Measurements from ENCODE around the gene OGFOD3.
"Not testable (repeated sequence)": the region's sequence is repeated elsewhere in the genome, so short reads cannot be mapped to it uniquely, and the experiment has no call there.

The OGFOD3 gene

DNA sequence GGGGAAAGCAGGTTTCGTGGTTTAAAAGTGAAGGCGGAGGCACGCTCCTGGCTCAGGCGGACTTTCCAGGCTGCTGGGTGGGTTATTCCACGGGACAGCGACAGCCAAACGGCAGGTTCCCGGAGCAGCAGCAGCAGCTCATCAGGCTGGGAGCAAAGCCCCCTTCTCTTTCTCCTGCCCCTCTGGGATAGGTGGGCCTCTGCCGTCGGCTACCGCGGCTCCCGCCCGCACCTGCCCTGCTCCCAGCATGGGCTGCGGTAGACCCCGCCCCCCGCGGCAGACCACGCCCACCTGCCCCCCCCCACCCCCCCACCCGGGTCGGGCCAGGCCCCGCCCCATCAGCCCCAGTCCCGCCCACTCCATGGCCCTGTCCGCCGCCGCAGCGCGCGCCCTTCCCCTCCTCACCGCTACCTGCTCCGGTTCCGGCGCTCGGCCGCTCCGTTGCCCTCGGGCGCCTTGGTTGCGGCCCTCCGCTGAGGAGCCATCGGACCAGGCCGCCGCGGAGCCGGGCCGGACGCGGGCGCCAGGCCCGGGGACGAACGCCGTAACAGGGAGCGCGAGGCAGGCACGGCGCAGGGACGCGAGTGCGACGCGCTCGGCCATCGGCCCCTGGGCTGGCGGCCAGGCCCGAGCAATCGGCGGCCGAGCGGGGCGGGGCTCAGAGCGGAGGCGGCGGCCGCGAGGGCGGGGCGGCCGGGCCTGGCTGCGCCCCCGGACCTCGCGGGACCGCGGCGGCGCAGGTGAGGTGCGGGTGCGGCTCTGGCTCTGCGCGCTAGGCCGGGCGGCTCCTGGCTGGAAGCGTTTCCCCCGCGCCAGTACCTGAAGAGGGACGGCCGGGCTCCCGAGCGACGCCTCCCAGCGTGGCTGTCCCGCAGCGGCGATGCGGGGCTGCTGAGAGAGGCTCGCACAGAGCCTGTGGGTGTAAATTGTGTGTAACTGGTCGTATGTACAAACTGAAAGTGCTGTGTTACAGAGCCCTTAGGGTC lies at the start of gene OGFOD3, which contains the start of gene HEXD:
Gene OGFOD3, minus strand, starts transcription at position 586 of the 986 bp plus-strand sequence. Its CDS starts 101 bp downstream, at position 485.
Gene HEXD, plus strand, starts transcription at position 347 of the 986 bp plus-strand sequence. CDS start 1,453 bp downstream, outside the sequence.
- peak; percentile 78 for DNase-seq

GRCh38 chr17:82465023-82465603 lies 46.7 kb upstream of the OGFOD3 start:
- DNase-seq: no peak

DNA sequence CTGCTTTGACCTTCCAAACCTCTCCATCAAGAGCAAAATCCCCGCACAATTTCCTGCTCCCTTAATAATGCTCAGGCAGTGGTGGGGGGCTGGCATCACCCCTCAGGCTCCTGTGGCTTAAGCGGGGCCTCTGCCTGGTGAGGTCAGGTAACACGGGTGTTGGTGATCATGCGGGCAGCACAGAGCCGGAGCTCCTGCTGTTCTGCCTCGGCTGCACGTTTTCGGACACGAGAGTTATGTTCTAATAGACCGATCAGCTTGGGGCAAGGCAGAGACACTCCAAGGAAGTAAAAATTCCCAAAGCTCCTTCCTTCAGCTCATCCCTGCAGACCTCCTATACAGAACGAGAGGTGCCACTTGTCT lies 46.2 kb upstream of the OGFOD3 start:
- DNase-seq: no peak

GRCh38 chr17:82463925-82464566 lies 45.7 kb upstream of the OGFOD3 start:
- no peak for DNase-seq

GRCh38 chr17:82463391-82463790 lies 45.0 kb upstream of the OGFOD3 start:
- DNase-seq: no peak

DNA sequence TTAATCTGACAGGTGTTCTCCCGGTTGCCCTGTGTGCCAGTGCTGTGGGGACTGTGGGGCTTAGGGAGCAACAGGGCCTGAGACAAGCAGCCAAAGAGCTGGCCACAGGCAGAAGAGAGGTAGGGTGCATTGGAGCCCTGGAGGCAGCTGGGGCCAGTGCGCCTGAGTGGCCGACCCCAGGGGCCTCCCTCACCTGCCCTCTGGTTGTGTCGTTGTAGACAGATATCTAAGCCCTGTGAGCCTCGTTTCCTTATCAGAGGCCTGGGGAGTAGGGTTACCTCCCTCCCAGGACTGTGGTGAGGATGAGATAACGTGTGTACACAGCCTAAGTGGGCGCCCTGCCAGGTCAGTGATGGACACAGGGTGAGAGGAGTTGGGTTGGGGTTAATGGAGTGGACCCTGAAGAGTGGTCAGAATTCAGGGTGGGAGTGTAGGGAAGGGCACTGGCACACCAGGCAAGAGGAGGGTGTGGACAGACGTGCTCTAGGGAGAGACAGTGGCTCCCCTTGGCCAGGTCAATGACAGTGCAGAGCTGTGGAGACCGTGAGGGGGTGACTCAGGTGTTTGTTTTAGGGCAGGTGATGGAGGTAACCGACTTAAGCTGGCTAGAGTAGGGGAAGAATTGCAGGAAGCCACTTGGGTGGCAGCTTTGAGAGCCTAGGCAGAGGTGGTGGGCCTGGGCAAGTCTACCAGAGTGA lies 43.6 kb upstream of the OGFOD3 start:
- DNase-seq: no peak

GRCh38 chr17:82459936-82460335 lies 41.5 kb upstream of the OGFOD3 start:
- not testable (repeated sequence) for DNase-seq

DNA sequence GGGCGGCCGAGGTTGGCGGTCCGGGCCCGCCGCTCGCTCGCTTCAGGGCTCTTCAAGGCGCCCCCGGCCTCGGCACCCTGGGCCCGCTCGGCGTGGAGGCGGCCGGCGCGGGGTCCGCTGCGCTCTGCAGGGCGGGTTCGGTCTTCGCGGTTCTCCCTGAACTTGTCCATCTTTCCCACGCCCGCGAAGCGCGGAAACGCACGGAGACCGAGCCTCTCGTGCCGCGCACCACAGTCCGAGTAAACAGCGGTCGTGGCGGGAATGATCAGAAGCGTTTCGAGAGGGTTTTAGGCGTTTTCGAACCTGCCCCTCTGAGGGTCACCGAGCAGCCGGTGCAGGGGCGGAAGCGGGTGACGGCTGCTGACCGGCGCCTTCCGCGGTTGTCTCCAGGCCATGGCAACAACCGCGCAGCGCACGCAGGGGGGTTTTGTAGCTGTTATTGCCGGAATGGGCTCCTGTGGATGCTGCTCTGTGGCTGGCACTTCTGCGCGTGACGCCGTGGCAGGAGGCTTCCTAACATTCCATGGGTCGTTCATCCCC lies 40.6 kb upstream of the OGFOD3 start:
- DNase-seq: peak; percentile 19

GRCh38 chr17:82458179-82458884 lies 39.9 kb upstream of the OGFOD3 start, which contains the start of gene NARF:
Gene NARF (plus strand): TSS chr17:82458741. CDS start chr17:82458804, 63 bp downstream.
- DNase-seq: peak; percentile 96

DNA sequence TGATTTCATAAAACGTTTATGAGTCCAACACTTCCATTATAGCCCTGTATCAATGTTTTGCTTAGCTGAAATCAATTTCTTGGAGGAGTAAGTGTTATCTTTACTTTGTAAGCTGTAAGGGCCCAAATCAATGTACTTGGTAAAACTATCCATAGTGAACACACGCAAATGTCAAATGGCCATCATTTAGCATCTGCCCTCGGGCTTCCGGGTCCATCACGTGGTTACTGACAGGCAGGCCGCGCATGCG lies 39.5 kb upstream of the OGFOD3 start:
- peak; percentile 95 for DNase-seq

GRCh38 chr17:82457073-82457928 lies 38.9 kb upstream of the OGFOD3 start:
- no peak for DNase-seq

- DNase-seq: not testable (repeated sequence)
Measured at GRCh38 chr17:82453706-82454105, 35.3 kb upstream of the OGFOD3 start.

GRCh38 chr17:82453151-82453550 lies 34.8 kb upstream of the OGFOD3 start:
- DNase-seq: not testable (repeated sequence)

GRCh38 chr17:82452162-82452561 lies 33.8 kb upstream of the OGFOD3 start:
- DNase-seq: no peak

DNA sequence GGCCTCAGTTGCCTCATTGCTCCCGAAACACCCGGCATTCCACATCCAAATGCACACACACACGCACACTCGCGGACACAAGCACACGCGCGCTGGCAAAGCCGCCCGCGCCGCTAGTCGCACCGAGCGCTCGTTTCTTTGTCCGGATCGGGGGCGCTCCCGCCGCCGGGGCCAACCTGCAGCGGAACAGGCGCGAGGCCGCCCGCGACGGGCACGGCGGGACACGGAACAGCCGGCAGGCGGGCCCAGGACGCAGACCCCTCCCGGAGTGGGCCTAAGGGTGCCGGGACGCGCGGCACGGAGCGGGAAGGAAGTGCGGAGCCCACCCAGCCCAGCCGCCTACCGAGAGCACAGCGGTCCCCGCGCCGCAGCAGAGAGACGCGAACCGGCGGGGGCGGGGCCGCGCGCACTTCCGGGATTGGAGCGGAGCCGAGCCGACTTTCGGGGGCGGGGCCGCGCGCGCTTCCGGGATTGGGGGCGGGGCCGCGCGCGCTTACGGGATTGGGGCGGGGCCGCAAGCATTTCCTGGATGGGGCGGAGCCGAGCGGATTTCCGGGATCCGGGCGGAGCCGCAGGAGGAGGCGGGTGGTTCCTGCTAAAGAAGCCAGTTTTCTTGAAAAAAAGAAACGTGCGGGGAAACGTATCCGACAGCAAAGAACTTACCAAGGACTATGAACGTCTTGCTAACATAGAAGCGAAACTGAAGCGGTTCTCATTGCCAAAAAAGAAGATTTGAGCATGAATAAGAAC lies 32.1 kb upstream of the OGFOD3 start, which contains the start of gene CYBC1:
Gene CYBC1, minus strand, starts transcription at position 396 of the 750 bp plus-strand sequence. CDS start 1,498 bp downstream, outside the sequence.
- peak; percentile 89 for DNase-seq

GRCh38 chr17:82449883-82450356 lies 31.5 kb upstream of the OGFOD3 start:
- DNase-seq: peak; percentile 16

- DNase-seq: peak; percentile 69
Measured at GRCh38 chr17:82449131-82449882, 30.9 kb upstream of the OGFOD3 start.

- no peak for DNase-seq
Measured at GRCh38 chr17:82447876-82448275, 29.5 kb upstream of the OGFOD3 start.

- DNase-seq: no peak
Measured at GRCh38 chr17:82446649-82447048, 28.3 kb upstream of the OGFOD3 start.

Data from CD4-positive, alpha-beta T cell treated with Interleukin-4 for 4 hours (primary cell).